ENCODE results near the gene PTRHD1.

DNA sequence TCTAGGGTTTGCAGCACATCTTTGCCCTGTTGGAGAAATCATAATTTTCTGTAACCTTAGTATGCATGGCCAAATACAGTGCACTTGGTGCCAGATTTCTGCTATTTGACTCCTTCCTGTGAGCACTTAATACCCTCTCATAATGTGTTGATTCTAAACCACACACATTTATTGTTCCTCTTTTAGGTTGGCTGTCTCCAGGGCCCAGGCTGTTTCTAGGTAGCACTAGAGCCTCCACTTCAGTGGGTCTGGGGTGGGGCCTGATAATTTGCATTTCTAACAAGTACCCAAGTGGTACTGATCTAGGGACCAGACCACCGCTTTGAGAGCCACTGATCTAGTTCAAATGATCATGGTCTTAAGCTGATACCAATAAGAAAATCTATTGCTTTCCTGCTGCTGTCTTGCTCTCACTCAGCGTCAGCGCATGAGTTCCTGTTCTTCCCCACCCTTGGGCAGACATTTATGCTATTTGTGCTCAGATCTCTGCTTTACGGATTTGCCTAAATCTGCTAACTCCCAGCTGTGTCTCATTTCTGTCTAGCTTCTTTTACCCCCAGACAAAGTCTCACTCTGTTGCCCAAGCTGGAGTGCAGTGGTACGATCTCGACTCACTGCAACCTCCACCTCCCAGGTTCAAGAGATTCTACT is 7.4 kb downstream of the PTRHD1 start:
- no peak for TF ChIP-seq CTCF (IDR thresholded peaks at IDR 0.05; ENCODE audit: borderline replicate concordance, extremely low read depth, low read length, poor library complexity, severe bottlenecking)
- no peak for TF ChIP-seq EZH2 (IDR thresholded peaks at IDR 0.05; ENCODE audit: borderline replicate concordance, low read depth, low read length, severe bottlenecking)

All from DND-41 (cell line).